ENCODE data around the gene CTDSPL2.
"Not testable (repeated sequence)": the region's sequence is repeated elsewhere in the genome, so short reads cannot be mapped to it uniquely, and the experiment has no call there.

CTDSPL2 gene

DNA sequence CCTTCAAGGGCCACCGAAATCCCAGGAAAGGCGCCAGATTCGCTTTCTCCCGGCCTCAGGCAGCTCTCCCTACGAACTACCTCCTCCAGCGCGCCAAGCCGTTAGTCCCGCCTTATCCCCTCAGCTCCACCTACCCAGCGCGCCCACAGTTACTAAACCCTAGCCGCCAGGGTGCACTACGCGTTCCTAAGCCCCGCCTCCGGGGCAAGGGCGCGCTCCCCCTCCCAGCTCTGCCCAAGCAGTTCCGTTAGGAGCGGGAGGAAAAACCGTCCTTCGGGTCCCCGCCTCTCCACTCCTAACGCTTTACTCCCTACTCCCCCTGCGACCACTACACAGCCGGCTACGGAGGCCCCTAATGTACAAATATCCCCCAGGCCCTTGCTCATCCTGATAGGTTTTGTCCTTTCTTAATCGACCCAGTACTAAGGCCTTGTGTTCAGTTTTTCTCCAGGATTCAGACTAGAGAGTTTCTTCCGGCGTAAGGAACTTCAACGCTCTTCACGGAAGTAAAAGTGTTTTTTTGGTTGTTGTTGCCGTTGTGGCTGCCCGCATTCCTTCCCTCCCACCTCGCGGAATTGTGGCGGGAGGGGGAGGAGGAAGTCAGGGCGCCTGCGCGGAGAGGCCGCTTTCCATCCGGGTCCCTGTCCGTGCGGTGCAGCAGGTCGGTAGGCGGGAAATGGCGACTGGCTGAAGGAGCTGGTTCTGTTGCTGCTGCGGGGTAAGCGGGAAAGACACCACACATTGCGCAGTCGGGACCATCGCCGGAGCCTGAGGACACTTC, at the start of gene CTDSPL2:
Gene CTDSPL2, plus strand, starts transcription at position 655 of the 781 bp plus-strand sequence. CDS start 31,386 bp downstream, outside the sequence.
- FAIRE-seq, result no peak

DNA sequence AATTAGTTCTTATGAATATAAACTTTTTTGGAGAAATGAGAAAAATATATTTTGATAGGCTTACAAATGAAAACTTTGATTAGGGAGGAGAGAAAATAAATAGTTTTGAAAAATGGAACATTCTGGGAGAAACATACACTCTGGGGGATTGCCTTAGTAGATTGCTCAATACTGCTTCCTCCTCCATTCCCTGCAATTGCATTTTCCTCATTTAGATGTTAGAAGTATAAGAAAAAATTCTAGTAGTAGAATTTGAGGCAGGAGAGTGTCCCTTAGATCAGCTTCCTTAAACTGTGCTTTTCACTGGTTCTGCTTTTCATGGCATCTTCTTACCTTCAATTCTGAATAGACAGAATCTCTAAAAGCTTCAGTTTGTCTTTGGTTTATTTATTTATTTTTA, 46.2 kb upstream of the CTDSPL2 start:
- no peak for FAIRE-seq

DNA sequence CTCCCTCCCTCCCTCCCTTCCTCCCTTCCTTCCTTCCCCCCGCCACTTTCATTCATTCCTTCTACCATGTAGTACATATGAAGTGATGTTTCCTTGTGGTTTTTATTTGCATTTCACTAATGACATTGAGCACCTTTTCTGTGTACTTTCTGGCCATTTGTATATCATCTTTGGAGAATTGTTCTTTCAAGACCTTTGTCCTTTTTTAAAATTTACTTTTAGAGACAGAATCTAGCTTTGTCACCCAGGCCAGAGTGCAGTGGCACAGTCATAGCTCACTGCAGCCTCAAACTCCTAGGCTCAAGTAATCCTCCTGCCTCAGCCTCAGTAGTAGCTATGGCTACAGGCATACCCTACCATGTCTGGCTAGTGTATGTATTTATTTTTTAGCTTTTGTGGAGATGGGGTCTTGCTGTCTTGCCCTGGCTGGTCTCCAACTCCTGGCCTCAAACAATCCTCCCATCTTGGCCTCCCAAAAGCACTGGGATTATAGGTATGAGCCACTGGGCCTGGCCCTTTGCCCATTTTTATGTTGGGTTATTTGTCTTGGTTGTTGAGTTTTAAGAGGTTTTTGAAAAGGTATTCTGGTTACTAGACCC, 42.0 kb upstream of the CTDSPL2 start:
- FAIRE-seq, result no peak

DNA sequence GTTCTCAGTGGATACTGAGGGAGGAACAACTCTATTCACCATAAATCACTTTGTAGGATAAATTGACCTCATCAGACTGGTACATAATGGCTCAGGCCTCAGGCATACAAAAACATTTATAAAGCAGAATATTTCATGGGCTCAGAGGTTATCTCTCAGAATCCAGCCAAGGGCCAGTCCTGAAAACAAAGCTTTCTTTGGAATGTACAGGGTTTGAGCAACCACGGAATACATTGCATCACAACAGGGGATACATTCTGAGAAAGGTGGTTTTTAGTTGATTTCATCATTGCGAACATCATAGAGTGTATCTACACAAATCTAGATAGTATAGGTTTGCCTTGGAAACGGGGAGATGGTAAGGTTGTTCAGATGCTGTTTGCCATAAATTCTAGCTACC, 33.4 kb upstream of the CTDSPL2 start:
- FAIRE-seq, result no peak

DNA sequence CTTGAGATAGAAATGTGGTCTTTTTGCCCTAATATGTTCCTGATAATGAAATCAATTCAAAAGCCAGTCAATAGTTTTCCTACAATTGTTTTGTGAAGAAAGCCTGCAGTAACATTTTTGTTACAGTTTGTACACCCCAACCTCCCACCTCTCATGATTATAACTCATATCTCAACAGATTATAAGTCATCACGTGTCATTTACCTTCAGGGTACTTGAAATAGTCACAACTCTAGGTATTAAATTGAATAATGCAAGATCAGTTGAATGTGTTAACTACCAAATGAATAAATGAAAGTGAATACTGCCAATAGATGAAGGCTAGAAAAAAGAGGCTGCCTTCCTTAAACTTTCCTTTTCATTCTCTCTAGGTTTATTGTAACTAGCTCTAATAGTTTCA, 32.9 kb upstream of the CTDSPL2 start:
- no peak for FAIRE-seq

DNA sequence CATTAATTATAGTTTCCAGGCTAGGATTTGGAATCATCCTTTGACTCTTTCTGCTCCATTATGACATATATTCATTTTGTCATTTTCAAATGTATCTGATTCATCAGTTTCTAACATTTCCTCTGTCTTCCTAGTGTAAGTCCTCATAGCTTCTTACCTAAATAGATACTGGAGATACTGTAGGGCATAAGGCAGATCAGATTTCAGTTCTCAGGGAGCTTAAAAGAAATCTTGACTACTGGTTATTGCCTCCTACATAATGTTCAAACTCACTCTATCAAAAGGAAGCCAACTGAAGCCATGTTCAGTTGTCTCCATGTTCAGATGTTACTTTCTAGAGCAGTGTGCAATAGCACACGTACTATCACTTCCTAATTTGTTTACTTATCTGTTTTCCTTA, 29.6 kb upstream of the CTDSPL2 start:
- no peak for FAIRE-seq

DNA sequence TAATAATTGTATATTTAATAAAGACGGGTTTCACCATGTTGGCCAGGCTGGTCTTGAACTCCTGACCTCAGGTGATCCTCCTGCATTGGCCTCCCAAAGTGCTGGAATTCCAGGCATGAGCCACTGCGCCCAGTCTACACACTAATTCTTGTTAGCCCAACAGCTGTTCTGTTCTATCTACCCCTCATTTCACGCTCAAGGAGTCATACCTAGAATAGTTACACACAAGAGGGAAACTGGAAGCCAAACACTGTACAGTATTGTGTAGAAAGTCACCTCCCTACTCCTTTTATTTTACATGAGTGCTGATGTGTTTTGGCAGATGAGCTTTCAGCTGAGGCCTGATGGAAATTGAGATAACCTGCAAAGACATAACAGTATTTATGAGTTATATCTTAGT, 13.4 kb upstream of the CTDSPL2 start:
- FAIRE-seq, result no peak

DNA sequence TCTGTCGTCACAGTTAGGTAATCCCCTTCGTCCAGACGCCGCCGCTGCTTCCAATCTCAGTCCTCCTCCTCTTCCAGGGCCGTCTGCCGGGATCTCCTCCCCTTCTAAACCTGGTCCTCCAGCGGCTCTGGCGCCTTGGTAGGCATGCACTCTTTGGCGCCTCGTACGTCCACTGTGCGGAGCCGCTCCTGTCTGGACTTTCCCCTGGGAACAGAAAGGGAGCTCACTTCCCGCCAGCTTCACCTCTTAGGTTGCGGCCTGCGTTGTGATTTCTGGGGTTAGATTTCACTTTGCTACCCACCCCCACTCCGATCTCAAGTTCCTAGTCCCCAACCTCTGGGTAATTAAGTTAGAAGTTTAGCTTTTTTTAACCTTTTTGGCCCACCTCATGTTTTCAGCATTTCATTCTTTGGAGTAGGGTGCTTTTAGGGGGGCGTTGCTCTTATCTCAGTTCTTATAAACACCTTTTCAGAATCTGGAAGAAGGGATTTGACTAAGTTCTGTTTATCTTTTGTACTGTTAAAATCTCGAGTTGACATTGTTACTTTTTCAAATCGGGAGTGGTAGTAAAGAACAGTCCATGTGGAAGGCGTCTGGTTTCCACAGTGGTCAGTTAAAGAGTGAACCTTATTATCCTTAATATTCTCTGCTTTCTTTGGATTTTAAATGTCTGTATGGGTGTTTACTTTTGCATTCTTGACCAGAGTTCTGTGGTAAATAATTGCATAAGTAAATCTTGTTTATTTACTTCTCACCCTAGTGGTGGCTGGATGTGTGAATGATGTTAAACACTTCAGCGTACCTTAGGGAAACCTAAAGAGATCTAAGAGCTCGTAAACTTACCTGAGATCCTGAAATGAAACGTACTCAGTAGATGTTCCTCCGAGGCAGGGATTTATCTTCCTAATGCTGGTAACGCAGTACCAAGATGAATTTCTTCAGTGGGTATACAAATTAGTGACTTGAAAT, 611 bp downstream of the CTDSPL2 start:
- FAIRE-seq, result no peak

DNA sequence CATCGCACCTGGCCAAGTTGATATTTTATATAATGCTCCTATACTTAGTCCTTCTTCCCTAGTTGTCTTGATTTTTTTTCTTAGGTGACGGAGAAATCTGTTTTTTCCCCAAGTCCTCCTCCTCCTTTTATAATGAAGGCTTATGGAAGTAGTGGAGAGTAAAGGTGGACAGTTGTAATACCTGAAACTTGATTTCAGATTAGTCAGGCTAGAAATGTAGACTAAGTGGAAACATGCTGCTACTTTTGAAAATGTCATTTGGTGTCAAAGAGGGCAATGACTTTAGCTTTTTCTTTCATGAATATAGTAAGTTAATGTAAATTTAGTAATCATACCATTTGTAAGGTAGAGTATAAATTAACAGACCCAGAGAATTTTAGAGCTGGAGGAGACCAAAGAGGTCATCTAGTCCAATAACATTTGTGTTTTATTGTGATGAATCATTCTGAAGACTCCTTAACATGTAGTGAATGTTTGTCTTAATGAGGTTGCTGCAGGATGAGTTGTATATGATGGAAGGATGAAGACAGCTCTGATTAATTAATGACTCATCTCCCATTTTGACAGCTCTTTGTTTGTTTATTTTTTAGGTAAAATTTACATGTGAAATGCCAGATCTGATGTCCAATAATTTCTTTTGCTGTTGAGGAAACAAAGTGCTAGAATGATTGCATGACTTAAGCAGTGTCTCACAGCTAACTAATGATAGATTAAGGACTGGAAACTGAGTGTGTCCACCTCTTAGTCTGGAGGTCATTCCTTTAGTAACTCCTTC, 8.7 kb downstream of the CTDSPL2 start:
- no peak for FAIRE-seq

DNA sequence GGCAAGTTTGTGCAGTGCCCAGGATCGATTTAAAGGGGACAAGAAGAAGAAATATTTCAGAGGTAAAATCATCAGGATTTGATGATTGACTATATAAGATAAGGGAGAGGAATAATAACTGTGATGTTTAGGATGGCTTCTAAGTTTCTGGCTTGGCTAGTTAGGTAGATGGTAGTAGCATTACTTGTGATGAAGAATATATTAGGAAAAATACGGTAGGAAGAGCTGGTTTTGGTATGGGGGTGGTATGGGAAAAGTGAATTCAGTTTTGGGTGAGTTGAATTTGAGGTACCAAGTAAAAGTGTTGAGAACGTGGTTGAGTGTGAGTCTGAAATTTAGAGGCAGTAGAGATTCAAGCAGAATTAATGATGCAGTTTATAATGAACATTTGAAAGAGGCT, 11.0 kb downstream of the CTDSPL2 start:
- FAIRE-seq, result no peak

DNA sequence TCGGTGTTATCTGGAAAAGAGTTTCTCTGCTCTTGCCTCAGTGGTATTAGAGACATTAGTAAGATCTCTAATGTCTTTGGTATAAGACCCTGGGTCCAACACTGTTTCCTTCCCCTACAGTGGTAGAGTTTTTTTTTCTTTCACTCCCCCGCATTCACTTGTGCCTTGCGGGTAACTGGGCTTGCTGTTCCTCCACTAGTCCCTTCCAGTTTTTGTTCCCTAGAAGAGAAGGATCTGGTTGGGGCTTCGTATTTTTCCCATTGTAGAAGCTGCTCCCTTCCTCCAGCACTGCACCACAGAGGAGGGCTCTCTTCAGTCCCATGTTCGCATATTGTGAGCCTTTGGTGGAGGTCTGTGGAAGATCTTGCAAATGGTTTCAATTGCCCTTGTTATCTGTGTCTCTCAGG, 13.7 kb downstream of the CTDSPL2 start:
- no peak for FAIRE-seq

DNA sequence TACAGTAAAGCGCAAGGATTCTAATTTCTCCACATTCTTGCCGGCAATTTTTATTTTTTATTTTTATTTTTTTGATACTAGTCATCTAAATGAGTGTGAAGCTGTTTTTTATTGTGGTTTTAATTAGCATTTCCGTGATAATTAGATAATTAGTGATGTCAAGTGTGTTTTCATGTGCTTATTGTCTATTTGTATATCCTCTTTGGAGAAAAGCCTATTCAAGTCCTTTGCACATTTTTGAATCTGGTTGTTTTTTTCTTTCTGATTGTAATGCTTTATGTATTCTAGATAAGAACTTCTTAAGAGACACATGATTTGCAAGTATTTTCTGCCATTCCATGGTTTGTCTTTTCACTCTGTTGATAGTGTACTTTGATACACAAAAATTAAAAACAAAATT, 16.1 kb downstream of the CTDSPL2 start:
- no peak for FAIRE-seq

DNA sequence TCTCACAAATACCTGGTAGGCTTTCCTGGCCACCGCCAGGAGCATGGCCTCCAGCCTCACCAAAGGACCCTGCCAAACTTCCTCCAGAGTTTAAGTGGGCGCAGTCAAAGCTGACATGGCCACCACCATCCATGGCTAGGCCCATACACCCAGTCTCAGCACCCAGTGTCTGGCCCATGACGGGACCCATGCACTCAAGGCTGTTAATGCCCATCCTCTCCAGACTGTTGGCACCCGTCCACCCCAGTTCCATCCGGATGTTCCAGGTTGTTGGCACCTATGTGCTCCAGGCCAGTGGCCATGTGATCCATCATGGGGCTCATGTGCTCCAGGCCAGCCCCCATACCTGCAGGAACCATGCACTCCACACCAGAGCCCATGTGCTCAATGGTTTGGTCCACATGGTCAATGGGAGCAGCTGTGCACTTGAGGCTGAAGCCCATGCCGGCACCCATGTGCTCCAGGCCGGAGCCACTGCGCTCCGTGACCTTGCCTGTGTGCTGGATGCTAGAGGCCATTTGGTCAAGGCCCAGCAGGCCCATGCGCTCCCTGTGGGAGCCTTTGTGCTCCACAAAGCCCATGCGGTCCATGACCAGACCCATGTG, 20.4 kb downstream of the CTDSPL2 start:
- FAIRE-seq, result no peak

DNA sequence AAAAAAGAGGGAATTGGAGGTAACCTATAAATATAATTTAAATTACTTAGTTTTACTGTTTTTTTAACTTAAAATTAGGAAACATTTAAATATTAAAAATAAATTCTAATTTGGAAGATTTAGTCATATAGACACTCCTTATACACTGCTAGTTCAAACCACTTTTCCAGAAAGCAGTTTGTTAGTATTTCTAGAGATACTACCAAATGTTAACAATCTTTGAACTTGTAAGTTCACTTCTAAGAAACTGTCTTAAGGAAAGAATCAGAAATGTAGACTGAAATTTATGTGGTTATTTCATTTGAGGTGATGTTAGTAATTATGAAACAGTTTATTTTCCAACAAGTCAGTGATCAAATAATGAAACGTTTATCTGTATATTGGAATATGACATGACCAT, 22.7 kb downstream of the CTDSPL2 start:
- no peak for FAIRE-seq

DNA sequence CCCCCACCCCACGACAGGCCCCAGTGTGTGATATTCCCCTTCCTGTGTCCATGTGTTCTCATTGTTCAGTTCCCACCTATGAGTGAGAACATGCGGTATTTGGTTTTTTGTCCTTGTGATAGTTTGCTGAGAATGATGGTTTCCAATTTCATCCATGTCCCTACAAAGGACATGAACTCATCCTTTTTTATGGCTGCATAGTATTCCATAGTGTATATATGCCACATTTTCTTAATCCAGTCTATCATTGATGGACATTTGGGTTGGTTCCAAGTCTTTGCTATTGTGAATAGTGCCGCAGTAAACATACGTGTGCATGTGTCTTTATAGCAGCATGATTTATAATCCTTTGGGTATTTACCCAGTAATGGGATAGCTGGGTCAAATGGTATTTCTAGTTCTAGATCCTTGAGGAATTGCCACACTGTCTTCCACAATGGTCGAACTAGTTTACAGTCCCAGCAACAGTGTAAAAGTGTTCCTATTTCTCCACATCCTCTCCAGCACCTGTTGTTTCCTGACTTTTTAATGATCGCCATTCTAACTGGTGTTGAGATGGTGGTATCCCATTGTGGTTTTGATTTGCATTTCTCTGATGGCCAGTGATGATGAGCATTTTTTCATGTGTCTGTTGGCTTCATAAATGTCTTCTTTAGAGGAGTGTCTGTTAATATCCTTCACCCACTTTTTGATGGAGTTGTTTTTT, 26.3 kb downstream of the CTDSPL2 start:
- not testable (repeated sequence) for FAIRE-seq

DNA sequence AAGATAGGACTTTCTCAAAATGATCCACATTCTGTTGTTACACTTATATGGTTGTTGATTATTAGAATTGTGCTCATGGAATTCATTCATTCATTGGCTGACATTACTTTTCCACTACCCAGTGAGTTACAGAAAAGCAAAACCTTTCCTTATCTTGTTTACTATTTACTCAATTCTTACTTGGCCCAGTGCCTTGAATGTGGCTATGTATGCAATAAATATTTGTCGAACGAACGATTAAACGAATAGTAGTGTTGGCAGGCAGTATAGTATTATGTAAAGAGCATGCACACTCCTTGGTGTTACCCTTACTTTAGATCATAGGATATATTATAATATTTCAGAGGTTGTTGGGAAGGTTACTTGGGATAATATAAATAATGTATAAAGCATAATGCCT, 31.0 kb downstream of the CTDSPL2 start:
- FAIRE-seq, result no peak

DNA sequence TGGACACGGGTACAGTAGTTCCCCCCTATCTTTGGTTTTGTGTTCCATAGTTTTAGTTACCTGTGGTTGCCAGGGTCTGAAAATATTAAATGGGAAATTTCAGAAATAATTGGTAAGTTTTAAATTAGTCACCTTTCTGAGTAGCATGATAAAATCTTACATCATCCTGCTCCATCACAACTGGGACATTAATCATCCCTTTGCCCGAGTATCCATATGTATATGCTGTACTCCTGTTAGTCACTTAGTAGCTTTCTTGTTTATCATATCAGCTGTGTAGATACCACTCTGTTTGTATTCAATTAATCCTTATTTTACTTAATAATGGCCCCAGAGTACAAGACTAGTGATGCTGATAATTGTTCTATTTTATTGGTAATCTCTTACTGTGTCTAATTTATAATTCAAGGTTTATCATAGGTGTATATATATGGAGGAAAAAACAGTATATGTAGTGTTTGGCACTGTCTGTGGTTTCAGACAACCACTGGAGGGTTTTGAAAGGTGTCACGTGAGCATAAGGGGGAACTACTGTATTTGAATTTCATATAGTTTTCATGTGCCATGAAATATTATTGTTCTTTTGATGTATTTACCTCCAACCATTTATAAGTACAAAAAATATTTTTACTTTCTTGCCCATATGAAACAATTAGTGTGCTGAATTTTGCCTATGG, 41.4 kb downstream of the CTDSPL2 start:
- FAIRE-seq, result no peak

DNA sequence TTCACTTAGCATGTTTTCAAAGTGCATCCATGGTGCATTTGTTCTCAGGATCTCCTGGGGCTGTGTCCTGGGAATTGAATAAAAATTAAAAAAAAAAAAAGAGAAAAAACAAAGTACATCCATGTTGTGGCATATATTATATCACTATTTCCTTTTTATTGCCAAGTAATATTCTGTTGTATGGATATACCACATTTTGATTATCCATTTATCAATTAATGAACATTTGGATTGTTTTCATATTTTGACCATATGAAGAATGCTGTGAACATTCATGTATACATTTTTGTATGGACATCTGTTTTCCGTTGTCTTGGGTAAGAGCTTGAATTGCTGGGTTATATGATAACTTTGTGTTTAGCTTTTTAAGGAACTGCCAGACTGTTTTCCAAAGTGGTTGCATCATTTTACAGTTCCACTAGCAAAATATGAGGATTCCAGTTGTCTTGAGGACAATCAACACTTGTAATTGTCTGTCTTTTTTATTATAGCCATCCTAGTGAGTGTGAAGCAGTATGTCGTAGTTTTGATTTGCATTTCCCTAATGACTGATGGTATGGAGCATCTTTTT, 44.5 kb downstream of the CTDSPL2 start:
- FAIRE-seq, result no peak

DNA sequence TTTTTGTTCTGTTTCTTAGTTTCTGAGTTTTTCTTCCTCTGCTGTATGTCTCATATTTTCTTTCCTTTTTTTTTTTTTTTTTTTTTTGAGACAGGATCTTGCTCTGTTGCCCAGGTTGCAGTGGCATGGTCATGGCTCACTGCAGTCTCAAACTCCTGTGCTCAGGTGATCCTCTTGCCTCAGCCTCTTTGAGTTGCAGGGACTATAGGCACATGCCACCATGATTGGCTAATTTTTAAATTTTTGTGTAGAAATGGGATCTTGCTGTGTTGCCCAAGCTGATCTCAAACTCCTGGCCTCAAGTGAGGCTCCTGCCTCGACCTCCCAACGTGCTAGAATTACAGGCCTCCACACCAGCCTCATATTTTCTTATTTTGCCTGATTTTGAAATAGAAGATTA, 51.9 kb downstream of the CTDSPL2 start:
- FAIRE-seq, result no peak

DNA sequence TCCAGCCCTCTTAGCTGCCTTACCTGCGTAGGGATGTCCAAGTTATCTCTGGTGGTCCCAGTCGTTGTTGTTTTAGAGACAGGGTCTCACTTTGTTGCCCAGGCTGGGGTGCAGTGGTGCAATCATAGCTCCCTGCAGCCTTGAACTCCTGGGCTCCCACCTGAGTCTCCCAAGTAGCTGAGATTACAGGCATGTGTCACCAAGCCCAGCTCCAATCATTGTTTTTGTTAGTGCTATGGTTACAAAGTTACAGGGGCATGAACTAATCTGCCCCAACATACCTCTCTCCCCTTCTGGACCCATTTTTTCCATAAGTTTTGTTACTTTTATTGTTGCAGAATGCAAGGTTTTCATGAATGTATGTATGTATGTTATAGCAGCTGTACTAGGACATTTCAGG, 54.7 kb downstream of the CTDSPL2 start:
- no peak for FAIRE-seq

DNA sequence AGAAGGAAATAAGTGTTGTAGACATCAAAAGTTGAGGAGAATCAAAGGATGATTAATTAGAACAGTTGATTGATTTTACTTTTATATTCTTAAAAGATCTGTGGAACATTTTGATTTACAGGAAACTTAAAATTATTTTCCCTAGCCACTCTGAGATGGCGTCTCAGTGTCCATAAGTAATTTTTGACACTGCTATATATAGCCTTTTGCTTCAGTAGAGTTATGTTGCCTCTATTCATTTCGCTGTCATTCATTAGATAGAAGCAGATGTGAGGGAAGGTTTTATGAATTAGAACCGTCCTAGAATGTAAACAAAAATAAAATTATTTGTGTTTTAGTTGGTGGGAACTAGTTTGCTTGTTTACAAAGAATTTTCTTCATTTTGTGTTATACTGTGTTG, 58.5 kb downstream of the CTDSPL2 start:
- no peak for FAIRE-seq

All from colon (tissue), 2 donors.